Thoracic aorta (tissue), 2 donors: ENCODE data around the gene GEMIN5. TPM values are rescaled to one million over a fixed set of nuclear protein-coding genes. Genes with fewer than 3 reads are reported as not detected.
A peak's percentile ranks its signal among the peaks of the same experiment; 100 is the strongest.

ENCODE experiments used
- ATAC-seq: fragments of 150-250 bp; one replicate; pipeline ENCODE4 v1.8.0; 2017; ENCODE audit warnings: low read depth; ENCODE audit not compliant: insufficient number of reproducible peaks, low FRiP score
- DNase-seq: peaks from one replicate; pipeline ENCODE4 v3.0.0-alpha.2; 2020; ENCODE audit warnings: low spot score
- H3K27ac ChIP-seq, 2 donors: fragments of 200-600 bp; sonication (generic); 1 replicate in 1 of 2; 2 replicates in 1 of 2; pipeline ENCODE4 v1.5.1; 2016; ENCODE audit warnings: mild to moderate bottlenecking in 2 of 2, moderate library complexity in 2 of 2
- H3K27me3 ChIP-seq: fragments of 200-600 bp; sonication (generic); replicated peaks from 2 replicates; pipeline ENCODE4 v1.6.0; 2016; ENCODE audit warnings: mild to moderate bottlenecking; ENCODE audit not compliant: insufficient read depth
- H3K36me3 ChIP-seq: fragments of 200-600 bp; sonication (generic); one replicate; pipeline ENCODE4 v1.5.1; 2016
- H3K4me1 ChIP-seq, 2 donors: fragments of 200-600 bp; sonication (generic); 1 replicate in 1 of 2; 2 replicates in 1 of 2; pipeline versions ENCODE4 v1.5.1 to v1.6.0; 2016; ENCODE audit warnings: low read depth in 2 of 2, mild to moderate bottlenecking in 1 of 2; ENCODE audit not compliant: control insufficient read depth in 1 of 2
- H3K4me3 ChIP-seq: fragments of 200-600 bp; sonication (generic); 2 replicates; pipeline ENCODE4 v1.5.1; 2016; ENCODE audit warnings: mild to moderate bottlenecking
- H3K9me3 ChIP-seq: fragments of 200-600 bp; sonication (generic); 2 replicates; pipeline ENCODE4 v1.5.1; 2016
- total RNA-seq, 2 donors: library from RNA; depleted of rRNA; stranded (reverse); fragments of >200 nt; gene quantifications; one replicate each; pipeline versions ENCODE4 v1.1.0 to v1.2.3, GENCODE V29; 2016
- TF ChIP-seq, protein P1 (sequence below): fragments of 200-600 bp; sonication (generic); IDR thresholded peaks from one replicate; pipeline ENCODE4 v1.5.1; 2019; ENCODE audit warnings: antibody characterized with exemption

Gene GEMIN5
- total RNA-seq, 2 donors from 2014 or later = 13.4 to 21.0 TPM

DNA sequence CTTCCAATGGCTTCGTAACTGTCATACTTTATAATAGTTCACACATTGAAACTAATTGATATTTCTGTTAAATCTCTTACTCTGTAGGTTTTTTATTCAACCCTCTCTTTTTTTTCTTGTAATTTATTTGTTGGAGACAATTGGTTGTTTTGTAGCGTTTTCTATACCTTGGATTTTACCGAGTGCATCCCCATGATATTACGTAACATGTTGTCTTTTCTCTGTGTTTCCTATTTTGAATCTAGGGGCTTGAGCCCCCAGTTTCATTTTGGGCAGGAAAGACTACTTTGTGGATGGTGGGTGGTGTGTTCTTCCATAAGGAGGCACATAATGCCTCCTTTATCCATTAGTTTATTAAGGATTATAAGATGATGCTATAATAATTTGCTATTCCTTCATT is 10.3 kb upstream of the GEMIN5 start:
- Histone ChIP-seq H3K27ac (no peak overlapping the region), H3K9me3 (no peaks in the 10 kb centered on the region), H3K27me3 (no peaks in the 10 kb centered on the region), H3K4me1 (no peaks in the 10 kb centered on the region), H3K36me3 (no peaks in the 10 kb centered on the region), H3K4me3 (no peak overlapping the region)
- TF ChIP-seq, protein P1, sequence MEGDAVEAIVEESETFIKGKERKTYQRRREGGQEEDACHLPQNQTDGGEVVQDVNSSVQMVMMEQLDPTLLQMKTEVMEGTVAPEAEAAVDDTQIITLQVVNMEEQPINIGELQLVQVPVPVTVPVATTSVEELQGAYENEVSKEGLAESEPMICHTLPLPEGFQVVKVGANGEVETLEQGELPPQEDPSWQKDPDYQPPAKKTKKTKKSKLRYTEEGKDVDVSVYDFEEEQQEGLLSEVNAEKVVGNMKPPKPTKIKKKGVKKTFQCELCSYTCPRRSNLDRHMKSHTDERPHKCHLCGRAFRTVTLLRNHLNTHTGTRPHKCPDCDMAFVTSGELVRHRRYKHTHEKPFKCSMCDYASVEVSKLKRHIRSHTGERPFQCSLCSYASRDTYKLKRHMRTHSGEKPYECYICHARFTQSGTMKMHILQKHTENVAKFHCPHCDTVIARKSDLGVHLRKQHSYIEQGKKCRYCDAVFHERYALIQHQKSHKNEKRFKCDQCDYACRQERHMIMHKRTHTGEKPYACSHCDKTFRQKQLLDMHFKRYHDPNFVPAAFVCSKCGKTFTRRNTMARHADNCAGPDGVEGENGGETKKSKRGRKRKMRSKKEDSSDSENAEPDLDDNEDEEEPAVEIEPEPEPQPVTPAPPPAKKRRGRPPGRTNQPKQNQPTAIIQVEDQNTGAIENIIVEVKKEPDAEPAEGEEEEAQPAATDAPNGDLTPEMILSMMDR = no peak
- DNase-seq (no peak), ATAC-seq (no peak)

DNA sequence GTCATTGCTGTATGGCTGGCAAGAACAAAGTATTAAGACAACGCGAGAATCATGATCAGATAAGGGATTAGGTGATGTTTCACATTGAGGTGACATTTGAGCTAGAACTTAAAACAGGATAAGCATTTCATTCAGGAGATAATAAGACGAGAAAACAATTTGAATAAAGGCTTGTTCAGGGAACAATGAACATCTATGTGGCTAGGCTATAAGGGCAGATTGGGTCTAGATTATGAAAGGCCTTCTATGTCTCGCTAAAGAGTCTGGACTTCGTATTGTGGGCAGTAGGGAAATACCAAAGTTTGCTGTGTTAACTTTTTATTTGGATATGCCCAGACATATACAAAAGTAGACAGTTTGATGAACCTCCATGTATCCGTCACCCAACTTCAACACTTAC is 9.8 kb upstream of the GEMIN5 start:
- TF ChIP-seq, protein P1 = no peak
- no peak overlapping the region for H3K4me3 ChIP-seq
- DNase-seq = no peak
- no peaks in the 10 kb centered on the region for H3K27me3 ChIP-seq
- ATAC-seq = no peak
- no peaks in the 10 kb centered on the region for H3K4me1 ChIP-seq
- no peak overlapping the region for H3K27ac ChIP-seq
- no peaks in the 10 kb centered on the region for H3K9me3 ChIP-seq
- no peaks in the 10 kb centered on the region for H3K36me3 ChIP-seq

DNA sequence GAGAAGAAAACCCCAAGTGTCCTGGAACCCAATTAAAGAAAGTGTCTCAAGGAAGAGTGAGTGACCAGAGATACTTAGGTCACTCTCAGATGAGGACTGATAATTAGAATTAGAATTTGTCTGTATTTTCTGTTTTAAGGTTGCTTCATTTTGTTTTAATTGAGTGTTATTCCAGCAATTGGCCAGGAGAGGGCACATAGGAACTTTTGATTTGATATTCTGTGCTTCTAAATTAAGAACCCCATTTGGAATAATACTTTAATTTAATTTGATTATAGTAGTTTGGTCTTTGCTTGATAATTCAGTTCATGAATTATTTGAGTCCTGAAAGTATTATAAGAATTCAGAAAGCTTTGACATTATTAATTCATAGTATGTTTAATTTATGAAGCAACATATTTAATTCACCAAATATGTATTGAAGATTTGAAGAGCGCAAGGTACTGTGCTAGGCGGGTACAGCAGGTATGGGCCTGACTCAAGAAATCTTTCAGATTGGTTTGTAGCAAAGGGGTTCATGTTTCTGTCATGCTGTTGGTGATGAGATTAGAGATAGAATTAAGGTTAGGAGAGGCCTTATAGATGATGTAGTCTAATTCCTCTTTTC is 7.8 kb upstream of the GEMIN5 start:
- no peaks in the 10 kb centered on the region for H3K27me3 ChIP-seq
- H3K27ac ChIP-seq = no peak overlapping the region
- no peak for ATAC-seq
- no peak overlapping the region for H3K4me3 ChIP-seq
- TF ChIP-seq, protein P1 = peak; percentile 54
- H3K9me3 ChIP-seq = no peaks in the 10 kb centered on the region
- no peaks in the 10 kb centered on the region for H3K36me3 ChIP-seq
- no peak for DNase-seq
- H3K4me1 ChIP-seq = peaks cover 11 to 12% of the 10 kb centered on the region in 2 donors

DNA sequence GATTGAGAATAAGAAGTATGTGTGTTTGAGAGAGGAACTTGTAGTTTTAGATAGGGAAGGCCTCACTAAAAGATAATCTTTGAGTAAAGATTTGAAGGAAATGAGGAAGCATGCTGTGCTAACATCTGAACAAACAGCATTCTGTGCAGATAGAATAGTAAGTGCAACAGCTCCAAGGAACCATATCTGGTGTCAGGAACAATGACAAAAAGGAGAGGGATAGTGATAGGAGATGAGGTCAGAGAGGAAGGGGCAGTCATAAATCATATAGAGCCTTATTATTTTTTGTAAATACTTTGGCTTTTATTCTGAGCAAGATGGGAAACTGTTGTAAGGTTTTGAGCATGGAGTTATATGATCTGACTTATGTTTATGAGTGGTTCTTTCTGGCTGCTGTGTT is 6.7 kb upstream of the GEMIN5 start:
- ATAC-seq (no peak), DNase-seq (no peak)
- H3K9me3 ChIP-seq = no peaks in the 10 kb centered on the region
- H3K4me3 ChIP-seq = no peak overlapping the region
- H3K4me1 ChIP-seq = peaks cover 11 to 18% of the 10 kb centered on the region in 2 donors
- TF ChIP-seq, protein P1 = no peak
- H3K36me3 ChIP-seq = no peaks in the 10 kb centered on the region
- H3K27ac ChIP-seq = no peak overlapping the region
- no peaks in the 10 kb centered on the region for H3K27me3 ChIP-seq

DNA sequence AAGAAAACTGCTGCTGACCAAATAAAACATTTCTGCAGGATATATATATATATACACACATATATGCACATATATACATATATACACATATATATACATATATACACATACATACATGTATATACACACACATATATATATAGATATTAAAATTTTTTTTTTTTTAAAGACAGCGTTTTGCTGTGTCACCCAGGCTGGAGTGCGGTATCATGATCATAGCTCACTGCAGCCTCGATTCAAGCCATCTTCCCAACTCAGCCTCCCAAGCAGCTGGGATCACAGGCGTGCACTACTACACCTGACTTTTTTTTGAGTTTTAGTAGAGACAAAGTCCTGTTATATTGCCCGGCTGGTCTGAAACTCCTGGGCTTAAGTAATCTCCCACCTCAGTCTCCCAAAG is 5.5 kb upstream of the GEMIN5 start:
- no peaks in the 10 kb centered on the region for H3K9me3 ChIP-seq
- H3K36me3 ChIP-seq = no peaks in the 10 kb centered on the region
- H3K4me1 ChIP-seq = peaks cover 11 to 18% of the 10 kb centered on the region in 2 donors
- H3K27ac ChIP-seq = no peak overlapping the region
- H3K4me3 ChIP-seq = no peak overlapping the region
- DNase-seq = no peak
- ATAC-seq = no peak
- H3K27me3 ChIP-seq = no peaks in the 10 kb centered on the region
- TF ChIP-seq, protein P1 = no peak
